Measurements from ENCODE around the gene FAAH.

FAAH gene

GRCh38 chr1:46401154-46401913 is 7.2 kb downstream of the FAAH start:
- DNase-seq = no peak

- DNase-seq = peak; percentile 37 to 69
Observed at GRCh38 chr1:46401964-46402626, 8.0 kb downstream of the FAAH start.

- no peak for DNase-seq
Observed at GRCh38 chr1:46403916-46404315, 9.8 kb downstream of the FAAH start.

GRCh38 chr1:46404482-46405196 is 10.5 kb downstream of the FAAH start:
- no peak for DNase-seq

GRCh38 chr1:46405197-46405555 is 11.1 kb downstream of the FAAH start:
- no peak for DNase-seq

GRCh38 chr1:46405724-46406123 is 11.6 kb downstream of the FAAH start:
- DNase-seq = no peak

DNA sequence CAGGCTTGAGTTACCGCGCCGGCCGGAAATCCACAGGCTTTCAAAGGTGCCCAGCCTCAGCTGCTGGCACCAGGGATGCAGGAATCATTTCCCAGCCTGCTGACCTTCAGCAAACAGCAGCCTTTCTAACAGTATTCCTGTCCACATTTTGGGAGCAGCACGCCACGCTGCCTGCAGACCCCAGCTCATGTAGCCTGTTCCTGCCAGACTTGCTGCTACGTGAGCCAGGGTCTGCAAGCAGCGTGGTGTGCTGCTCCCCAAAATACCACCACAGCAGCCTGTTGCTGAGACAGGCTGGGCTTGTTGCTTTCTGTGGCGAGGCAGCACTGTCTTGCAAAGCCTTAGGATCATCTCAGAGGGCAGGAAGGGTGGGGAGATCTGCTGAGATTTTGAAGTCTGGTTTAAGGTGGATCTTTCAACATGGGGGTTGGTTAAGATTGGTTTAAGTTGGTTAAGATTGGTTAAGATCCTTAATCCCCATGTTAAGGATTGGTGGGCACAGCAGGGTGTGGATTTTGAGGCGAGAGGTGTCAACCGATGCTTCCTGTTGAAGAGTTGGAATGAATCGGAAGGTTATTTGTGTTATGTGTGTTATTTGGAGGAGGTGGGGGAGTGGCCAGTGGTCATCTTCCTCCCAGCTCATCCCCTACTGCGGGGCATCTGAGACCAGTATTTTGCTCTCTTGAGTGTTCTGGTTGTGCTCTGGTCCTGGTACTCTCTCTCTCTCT is 12.9 kb downstream of the FAAH start:
- no peak for DNase-seq

DNA sequence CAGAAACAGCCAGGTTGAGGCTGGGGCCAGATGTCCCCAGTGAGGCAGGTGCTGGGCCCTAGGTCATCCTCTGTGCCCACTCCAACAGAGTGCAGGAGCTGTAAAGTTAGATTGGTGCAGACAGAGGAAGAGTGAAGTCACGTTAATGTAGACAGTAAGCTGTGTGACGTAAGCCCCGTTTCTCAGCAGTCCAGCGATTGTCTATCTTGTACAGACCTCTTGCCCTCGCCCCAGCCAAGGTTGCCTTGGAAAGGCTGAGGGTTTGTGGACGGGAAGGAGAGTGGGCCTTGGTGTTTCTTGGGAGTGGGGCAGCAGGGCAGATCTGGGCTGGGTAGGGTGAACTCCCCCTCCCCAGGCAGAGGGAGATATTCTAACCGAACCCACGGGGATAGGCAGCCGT is 13.5 kb downstream of the FAAH start:
- no peak for DNase-seq

- DNase-seq = no peak
Observed at GRCh38 chr1:46408356-46409062, 14.4 kb downstream of the FAAH start.

- no peak for DNase-seq
Observed at GRCh38 chr1:46409063-46409372, 14.9 kb downstream of the FAAH start.

- DNase-seq = no peak
Observed at GRCh38 chr1:46410156-46411009, 16.3 kb downstream of the FAAH start.

GRCh38 chr1:46411010-46411405 is 16.9 kb downstream of the FAAH start:
- no peak for DNase-seq

DNA sequence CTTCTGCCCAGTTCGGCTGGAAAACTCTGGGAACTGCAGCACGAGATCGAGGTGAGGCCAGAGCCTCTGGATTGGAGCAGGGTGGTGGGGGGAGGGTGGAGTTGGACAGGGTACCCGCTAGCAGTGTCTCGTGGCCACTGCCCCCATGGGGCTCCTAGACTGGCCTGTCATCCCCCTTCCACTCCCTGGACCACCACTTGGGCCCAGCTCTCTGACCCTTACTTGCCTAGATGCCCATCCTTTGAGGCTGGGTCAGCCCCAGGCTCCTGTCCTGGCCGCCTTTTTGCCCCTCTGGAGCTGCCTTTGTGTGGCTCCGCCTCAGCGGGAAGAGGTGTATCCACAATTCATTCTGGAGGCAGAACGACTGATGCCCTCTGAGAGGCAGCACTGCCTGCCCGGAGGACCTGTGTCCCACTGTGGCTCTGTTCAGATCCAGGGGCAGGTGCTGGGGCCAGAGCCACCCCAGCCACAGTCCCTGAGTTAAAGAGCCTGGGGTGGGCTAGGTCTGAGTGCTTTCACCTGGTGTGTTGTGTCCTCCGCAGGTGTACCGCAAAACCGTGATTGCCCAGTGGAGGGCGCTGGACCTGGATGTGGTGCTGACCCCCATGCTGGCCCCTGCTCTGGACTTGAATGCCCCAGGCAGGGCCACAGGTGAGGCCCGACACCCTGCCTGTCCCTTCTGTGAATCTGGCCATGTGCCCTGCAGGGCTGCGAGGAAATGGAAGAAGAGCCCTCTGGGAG is 17.7 kb downstream of the FAAH start:
- DNase-seq = no peak

- no peak for DNase-seq
Observed at GRCh38 chr1:46412893-46413595, 18.9 kb downstream of the FAAH start.

- DNase-seq = no peak
Observed at GRCh38 chr1:46413596-46413985, 19.5 kb downstream of the FAAH start.

DNA sequence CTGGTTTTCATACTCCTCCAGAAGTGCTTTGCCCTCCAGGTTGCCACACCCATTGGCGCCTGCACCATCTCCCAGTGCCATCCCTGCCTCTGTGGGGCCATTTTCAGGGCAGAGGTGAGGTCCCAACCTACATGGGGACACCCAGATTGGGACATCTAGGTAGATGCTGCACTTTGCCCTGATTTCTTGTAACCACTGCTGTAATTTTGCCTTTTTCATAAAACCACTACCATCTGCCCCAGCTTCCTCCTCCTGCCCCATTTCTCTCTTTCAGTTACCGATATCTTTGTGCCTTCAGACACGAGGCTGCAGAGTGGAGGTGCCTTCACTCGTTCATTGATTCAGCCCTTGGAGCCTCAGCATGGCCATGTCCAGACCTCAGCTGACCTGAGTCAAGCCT is 21.4 kb downstream of the FAAH start:
- no peak for DNase-seq

DNA sequence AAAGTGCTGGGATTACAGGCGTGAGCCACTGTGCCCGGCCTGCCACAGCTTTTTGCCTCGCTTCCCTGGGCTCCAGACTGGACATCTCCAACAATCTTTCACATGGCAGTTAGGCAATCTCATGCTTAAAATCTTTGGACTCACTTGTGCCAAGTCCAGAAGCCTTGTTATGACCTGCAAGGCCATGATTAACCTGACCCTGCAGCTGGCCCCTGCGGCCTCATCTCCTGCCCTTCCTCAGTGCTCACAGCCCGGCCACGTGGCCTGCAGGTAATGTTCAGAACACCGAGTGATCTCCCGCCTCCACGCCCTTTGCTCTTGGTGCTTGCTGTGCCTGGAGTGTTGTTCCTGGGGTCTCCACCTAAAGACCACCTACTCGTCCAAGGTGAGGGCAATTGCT is 24.9 kb downstream of the FAAH start:
- DNase-seq = no peak

- no peak for DNase-seq
Observed at GRCh38 chr1:46420533-46420915, 26.4 kb downstream of the FAAH start.

- DNase-seq = no peak
Observed at GRCh38 chr1:46421739-46422138, 27.6 kb downstream of the FAAH start.

- DNase-seq = no peak
Observed at GRCh38 chr1:46422261-46422871, 28.2 kb downstream of the FAAH start.
